HCT116 (cell line): ENCODE measurements around the gene C1orf21. TPM values are rescaled to one million over a fixed set of nuclear protein-coding genes. Genes with fewer than 3 reads are reported as not detected.

Source experiments
- ATAC-seq: fragments of 200-7000 bp; cut with Tn5 transposase; 2 replicates; pipeline ENCODE4 v1.9.1; 2020; ENCODE audit warnings: mild to moderate bottlenecking, moderate library complexity
- BruUV-seq: library from RNA; stranded (reverse); fragments of 400-500 nt; replicated peaks from 2 replicates; lab custom pipeline; 2021; lab: Mats Ljungman, UMichigan
- CTCF ChIA-PET: fragments of 300-600 bp; sonication (Branson Sonifier 250); formaldehyde crosslinking; loops from one replicate; lab custom pipeline; 2021; ENCODE audit warnings: antibody characterized with exemption; lab: Charles Lee
- POLR2A ChIA-PET: fragments of 300-600, 350-600 bp; sonication (Branson Sonifier 250); formaldehyde crosslinking; loops from one replicate; lab custom pipeline; 2021; ENCODE audit warnings: antibody characterized with exemption; lab: Charles Lee
- RAD21 ChIA-PET, 2 experiments: fragments of 300-600 bp; sonication (Branson Sonifier 250); formaldehyde crosslinking; loops; one replicate each; lab custom pipeline; 2023; ENCODE audit warnings: low total read pairs in 2 of 2; ENCODE audit not compliant: uncharacterized antibody in 2 of 2, unreplicated experiment in 2 of 2, low non-redundant PET in 1 of 2; lab: Charles Lee
- DNase-seq: peaks from one replicate; pipeline ENCODE4 v3.0.0-alpha.2; 2010; ENCODE audit warnings: low read depth, low spot score
- H2AFZ ChIP-seq: fragments of 200-600 bp; shearing (Covaris generic), sonication (generic); 2 replicates; pipeline ENCODE4 v1.6.1; 2017; ENCODE audit warnings: low read depth, mixed run types, mixed read lengths, antibody characterized with exemption, low read length; ENCODE audit not compliant: poor library complexity, severe bottlenecking
- H3K27ac ChIP-seq: 2 replicates; pipeline ENCODE4 v1.5.1; 2012; ENCODE audit warnings: low read depth, low read length
- H3K27me3 ChIP-seq: fragments of 200-600 bp; sonication (generic); 2 replicates; pipeline ENCODE4 v1.6.1; 2016; ENCODE audit warnings: mixed run types, low read length, mixed read lengths; ENCODE audit not compliant: insufficient read depth
- H3K36me3 ChIP-seq, 2 experiments: fragments of 200-500 bp in 1 of 2; fragments of 200-600 bp in 1 of 2; sonication (Bioruptor generic) in 1 of 2; sonication (generic) in 1 of 2; 2 replicates each; pipeline versions ENCODE4 v1.5.1 to v1.6.1; 2014 to 2016; ENCODE audit warnings: low read length in 2 of 2, inconsistent platforms in 1 of 2, mixed read lengths in 1 of 2, mixed run types in 1 of 2; ENCODE audit not compliant: insufficient read depth in 2 of 2, control insufficient read depth in 1 of 2
- H3K4me1 ChIP-seq, 2 experiments: fragments of 200-600 bp in 1 of 2; sonication (generic) in 1 of 2; 2 replicates each; pipeline versions ENCODE4 v1.5.1 to v1.6.1; 2012 to 2017; ENCODE audit warnings: low read length in 2 of 2, inconsistent platforms in 1 of 2, mild to moderate bottlenecking in 1 of 2, mixed read lengths in 1 of 2, mixed run types in 1 of 2, moderate library complexity in 1 of 2; ENCODE audit not compliant: insufficient read depth in 2 of 2, control insufficient read depth in 1 of 2
- H3K4me2 ChIP-seq: fragments of 200-600 bp; sonication (generic); 2 replicates; pipeline ENCODE4 v1.6.1; 2017; ENCODE audit warnings: mixed run types, low read length, mixed read lengths
- H3K4me3 ChIP-seq, 2 experiments: fragments of 200-600 bp in 1 of 2; sonication (generic) in 1 of 2; replicated peaks in 1 of 2; 2 replicates each; pipeline ENCODE4 v1.5.1; 2011 to 2016; ENCODE audit warnings: low read length in 2 of 2, control low read depth in 1 of 2, low read depth in 1 of 2, mild to moderate bottlenecking in 1 of 2, mixed read lengths in 1 of 2, mixed run types in 1 of 2
- H3K79me2 ChIP-seq: fragments of 200-600 bp; sonication (generic); 2 replicates; pipeline ENCODE4 v1.6.1; 2017; ENCODE audit warnings: mild to moderate bottlenecking, mixed run types, low read length, moderate library complexity, mixed read lengths; ENCODE audit not compliant: insufficient read depth
- H3K9ac ChIP-seq: fragments of 200-600 bp; sonication (generic); 2 replicates; pipeline ENCODE4 v1.6.1; 2016; ENCODE audit warnings: low read length, mixed read lengths
- H3K9me2 ChIP-seq: fragments of 200-600 bp; sonication (generic), shearing (Covaris generic); 2 replicates; pipeline ENCODE4 v1.6.1; 2017; ENCODE audit warnings: mixed run types, mild to moderate bottlenecking, moderate library complexity; ENCODE audit not compliant: insufficient read depth
- H3K9me3 ChIP-seq, 2 experiments: fragments of 200-500 bp in 1 of 2; fragments of 200-600 bp in 1 of 2; sonication (Bioruptor generic) in 1 of 2; sonication (generic) in 1 of 2; 2 replicates each; pipeline ENCODE4 v1.6.1; 2014 to 2017; ENCODE audit warnings: low read length in 2 of 2, mixed read lengths in 2 of 2, inconsistent platforms in 1 of 2, low read depth in 1 of 2, mild to moderate bottlenecking in 1 of 2, mixed run types in 1 of 2, moderate library complexity in 1 of 2; ENCODE audit not compliant: control insufficient read depth in 1 of 2, insufficient read depth in 1 of 2
- H4K20me1 ChIP-seq: fragments of 200-600 bp; sonication (generic), shearing (Covaris generic); 2 replicates; pipeline ENCODE4 v1.6.1; 2017; ENCODE audit warnings: mixed run types, mild to moderate bottlenecking, moderate library complexity; ENCODE audit not compliant: insufficient read depth
- ATF3 ChIP-seq: IDR thresholded peaks from 2 replicates; pipeline ENCODE4 v1.6.1; 2012
- CBX3 ChIP-seq: IDR thresholded peaks from 2 replicates; pipeline ENCODE4 v1.6.1; 2012; ENCODE audit warnings: low read depth
- CTCF ChIP-seq, 3 experiments: fragments of 200-600 bp in 1 of 3; sonication (generic) in 1 of 3; IDR thresholded peaks in 2 of 3; conservative IDR thresholded peaks in 1 of 3; 2 replicates each; pipeline ENCODE4 v1.5.1; 2012 to 2017; ENCODE audit warnings: low read depth in 2 of 3, low read length in 2 of 3, antibody characterized with exemption in 1 of 3, borderline replicate concordance in 1 of 3, control low read depth in 1 of 3, mild to moderate bottlenecking in 1 of 3, mixed read lengths in 1 of 3, mixed run types in 1 of 3, moderate library complexity in 1 of 3; ENCODE audit not compliant: insufficient read depth in 1 of 3
- EGR1 ChIP-seq: IDR thresholded peaks from 2 replicates; pipeline ENCODE4 v1.6.1; 2012; ENCODE audit warnings: low read depth
- ELF1 ChIP-seq: IDR thresholded peaks from 2 replicates; pipeline ENCODE4 v1.6.1; 2012; ENCODE audit warnings: low read depth, borderline replicate concordance
- POLR2A ChIP-seq: IDR thresholded peaks from 2 replicates; pipeline ENCODE4 v1.7.0; 2011; ENCODE audit warnings: borderline replicate concordance; ENCODE audit not compliant: insufficient read depth, insufficient read length; ENCODE audit errors: extremely low read depth
- REST ChIP-seq: IDR thresholded peaks from 2 replicates; pipeline ENCODE4 v1.6.1; 2012; ENCODE audit warnings: low read depth
- SP1 ChIP-seq: IDR thresholded peaks from 2 replicates; pipeline ENCODE4 v1.6.1; 2012; ENCODE audit warnings: low read depth
- TCF7L2 ChIP-seq: IDR thresholded peaks from 2 replicates; pipeline ENCODE4 v1.7.0; 2011; ENCODE audit warnings: borderline replicate concordance, inconsistent platforms; ENCODE audit not compliant: insufficient read depth, insufficient read length; ENCODE audit errors: extremely low read depth
- YY1 ChIP-seq: IDR thresholded peaks from 2 replicates; pipeline ENCODE4 v1.6.1; 2011; ENCODE audit warnings: low read length, low read depth, moderate library complexity, mild to moderate bottlenecking; ENCODE audit not compliant: insufficient replicate concordance; ENCODE audit errors: extremely low read depth
- ZBTB33 ChIP-seq: IDR thresholded peaks from 2 replicates; pipeline ENCODE4 v1.6.1; 2011; ENCODE audit warnings: mild to moderate bottlenecking, low read length, moderate library complexity; ENCODE audit not compliant: insufficient replicate concordance; ENCODE audit errors: extremely low read depth
- ZFX ChIP-seq: fragments of 450-650 bp; IDR thresholded peaks from 2 replicates; pipeline ENCODE4 v1.6.1; 2017
- ZNF274 ChIP-seq: fragments of 200-500 bp; sonication (Bioruptor generic); IDR thresholded peaks from 2 replicates; pipeline ENCODE4 v1.6.1; 2014; ENCODE audit warnings: mild to moderate bottlenecking, low read depth, low read length, inconsistent platforms
- intact Hi-C: fragments of 100-400 bp; cut with micrococcal nuclease; formaldehyde crosslinking; loops from 2 replicates; pipeline ENCODE4 v1.10.0; 2022
- total RNA-seq: library from RNA; stranded (reverse); gene quantifications from one replicate; pipeline ENCODE4 v1.2.1, GENCODE V29; 2021; ENCODE audit not compliant: unreplicated experiment

Gene C1orf21
- total RNA-seq, 1 experiment from 2014 or later, result 8.9 TPM

- no peak overlapping the region for H3K9ac ChIP-seq
- H3K4me1 ChIP-seq, result no peaks in the 10 kb centered on the region
- no peak overlapping the region for H2AFZ ChIP-seq
- H3K4me2 ChIP-seq, result no peak overlapping the region
- no peaks in the 10 kb centered on the region for H3K79me2 ChIP-seq
- no peak for ATAC-seq
- H4K20me1 ChIP-seq, result no peaks in the 10 kb centered on the region
- no peaks in the 10 kb centered on the region for H3K27me3 ChIP-seq
- TF ChIP-seq ELF1 (no peak), YY1 (no peak), EGR1 (no peak), CBX3 (no peak), ZFX (no peak), TCF7L2 (no peak), SP1 (no peak), ZNF274 (no peak), REST (no peak), ZBTB33 (no peak), CTCF (IDR thresholded peaks at IDR 0.05 in 2 of 3, conservative IDR thresholded peaks at IDR 0.05 in 1 of 3; ENCODE audit: borderline replicate concordance in 1 of 3, insufficient read depth in 1 of 3, low read depth in 2 of 3, low read length in 2 of 3) (no peak), POLR2A (no peak), ATF3 (no peak)
- no TSS peak for BruUV-seq
- ChIA-PET RAD21 (no interaction called here), POLR2A (no interaction called here), CTCF (no interaction called here)
- H3K36me3 ChIP-seq, result no peaks in the 10 kb centered on the region
- no peak overlapping the region for H3K27ac ChIP-seq
- intact Hi-C loops, result no loop called here
- H3K9me3 ChIP-seq, result no peaks in the 10 kb centered on the region
- no peak for DNase-seq
- no peaks in the 10 kb centered on the region for H3K9me2 ChIP-seq
- no peak overlapping the region for H3K4me3 ChIP-seq
Observed at GRCh38 chr1:184536246-184536985, 149.6 kb downstream of the C1orf21 start.
